IMR-90 (cell line): ENCODE results near the gene DPYD. TPM values are rescaled to one million over a fixed set of nuclear protein-coding genes. Genes with fewer than 3 reads are reported as not detected.

Experiments
- ATAC-seq: fragments of 200-7000 bp; cut with Tn5 transposase; 2 replicates; pipeline ENCODE4 v1.9.1; 2020; ENCODE audit warnings: low read depth, mild to moderate bottlenecking, moderate library complexity
- BruUV-seq: library from RNA; stranded (reverse); fragments of 400-500 nt; replicated peaks from 2 replicates; lab custom pipeline; 2021; lab: Mats Ljungman, UMichigan
- CTCF ChIA-PET: fragments of 300-600 bp; formaldehyde crosslinking; extraction: SDS; loops from one replicate; lab custom pipeline; 2021; ENCODE audit warnings: antibody characterized with exemption; lab: Yijun Ruan, JAX
- POLR2A ChIA-PET: fragments of 300-600 bp; sonication (Branson Sonifier 250); formaldehyde crosslinking; loops from one replicate; lab custom pipeline; 2022; ENCODE audit warnings: antibody characterized with exemption; ENCODE audit not compliant: unreplicated experiment; lab: Charles Lee
- DNase-seq: peaks from one replicate; pipeline ENCODE4 v3.0.0; 2013
- H2AFZ ChIP-seq: replicated peaks from 2 replicates; pipeline ENCODE3; 2013; ENCODE audit warnings: low read length, mild to moderate bottlenecking; ENCODE audit not compliant: poor library complexity
- H2AK5ac ChIP-seq: 2 replicates; pipeline ENCODE4 v1.6.1; 2013; ENCODE audit warnings: low read depth, low read length, inconsistent platforms
- H2AK9ac ChIP-seq: replicated peaks from 2 replicates; pipeline ENCODE3; 2013; ENCODE audit warnings: mild to moderate bottlenecking, low read depth, low read length, moderate library complexity; ENCODE audit not compliant: poor library complexity
- H2BK120ac ChIP-seq: 2 replicates; pipeline ENCODE4 v1.6.1; 2013; ENCODE audit warnings: low read depth, low read length, inconsistent platforms
- H2BK15ac ChIP-seq: 3 replicates; pipeline ENCODE4 v1.6.1; 2013; ENCODE audit warnings: low read depth, low read length, inconsistent platforms
- H2BK20ac ChIP-seq: 2 replicates; pipeline ENCODE4 v1.6.1; 2013; ENCODE audit warnings: low read depth, mild to moderate bottlenecking, inconsistent platforms, low read length, moderate library complexity
- H2BK5ac ChIP-seq: 2 replicates; pipeline ENCODE4 v1.6.1; 2013; ENCODE audit warnings: mild to moderate bottlenecking, low read depth, low read length, inconsistent platforms; ENCODE audit not compliant: poor library complexity, severe bottlenecking
- H3K14ac ChIP-seq: replicated peaks from 2 replicates; pipeline ENCODE4 v1.6.1; 2013; ENCODE audit warnings: low read depth, low read length, inconsistent platforms
- H3K18ac ChIP-seq: 2 replicates; pipeline ENCODE4 v1.6.1; 2013; ENCODE audit warnings: low read depth, low read length, control low read depth
- H3K23ac ChIP-seq: 2 replicates; pipeline ENCODE4 v1.6.1; 2013; ENCODE audit warnings: low read depth, low read length, inconsistent platforms
- H3K27ac ChIP-seq: 2 replicates; pipeline ENCODE4 v1.5.1; 2013; ENCODE audit warnings: mild to moderate bottlenecking, control low read depth, low read length; ENCODE audit not compliant: insufficient read depth
- H3K27me3 ChIP-seq: 2 replicates; pipeline ENCODE4 v1.6.1; 2013; ENCODE audit warnings: low read length; ENCODE audit not compliant: control insufficient read depth, insufficient read depth
- H3K36me3 ChIP-seq: 2 replicates; pipeline ENCODE4 v1.6.1; 2013; ENCODE audit warnings: low read length, mixed read lengths; ENCODE audit not compliant: control insufficient read depth, insufficient read depth
- H3K4ac ChIP-seq: 2 replicates; pipeline ENCODE4 v1.6.1; 2013; ENCODE audit warnings: low read depth, low read length, inconsistent platforms
- H3K4me1 ChIP-seq: 2 replicates; pipeline ENCODE4 v1.6.1; 2013; ENCODE audit warnings: low read length, mixed read lengths; ENCODE audit not compliant: control insufficient read depth, insufficient read depth
- H3K4me2 ChIP-seq: 2 replicates; pipeline ENCODE4 v1.6.1; 2013; ENCODE audit warnings: low read depth, mild to moderate bottlenecking, control low read depth, low read length, moderate library complexity
- H3K4me3 ChIP-seq: 2 replicates; pipeline ENCODE4 v1.5.1; 2013; ENCODE audit warnings: low read depth, mild to moderate bottlenecking, control low read depth, low read length, moderate library complexity; ENCODE audit not compliant: insufficient read depth
- H3K56ac ChIP-seq: 2 replicates; pipeline ENCODE4 v1.6.1; 2013; ENCODE audit warnings: low read length, inconsistent platforms; ENCODE audit not compliant: insufficient read depth; ENCODE audit errors: extremely low read depth
- H3K79me1 ChIP-seq, 2 experiments: 2 replicates each; pipeline ENCODE4 v1.6.1; 2013; ENCODE audit warnings: low read length in 2 of 2, inconsistent platforms in 1 of 2, low read depth in 1 of 2
- H3K9ac ChIP-seq: 2 replicates; pipeline ENCODE4 v1.6.1; 2013; ENCODE audit warnings: low read depth, low read length, control low read depth
- H3K9me1 ChIP-seq: 2 replicates; pipeline ENCODE4 v1.6.1; 2013; ENCODE audit warnings: low read length, inconsistent platforms; ENCODE audit not compliant: insufficient read depth
- H3K9me3 ChIP-seq: 2 replicates; pipeline ENCODE4 v1.6.1; 2013; ENCODE audit warnings: low read length; ENCODE audit not compliant: control insufficient read depth, insufficient read depth
- H4K20me1 ChIP-seq: 2 replicates; pipeline ENCODE4 v1.6.1; 2013; ENCODE audit warnings: low read length, inconsistent platforms; ENCODE audit not compliant: insufficient read depth
- H4K5ac ChIP-seq: 2 replicates; pipeline ENCODE4 v1.6.1; 2013; ENCODE audit warnings: mild to moderate bottlenecking, low read depth, low read length, control low read depth
- H4K8ac ChIP-seq, 2 experiments: 2 replicates each; pipeline ENCODE4 v1.6.1; 2013; ENCODE audit warnings: low read depth in 2 of 2, low read length in 2 of 2, control low read depth in 1 of 2, inconsistent platforms in 1 of 2
- H4K91ac ChIP-seq: 2 replicates; pipeline ENCODE4 v1.6.1; 2013; ENCODE audit warnings: low read depth, low read length, inconsistent platforms; ENCODE audit not compliant: insufficient read depth
- BHLHE40 ChIP-seq: fragments of 150-350 bp; IDR thresholded peaks from 2 replicates; pipeline ENCODE4 v1.6.1; 2016; ENCODE audit warnings: mild to moderate bottlenecking, low read depth, low read length
- CEBPB ChIP-seq: IDR thresholded peaks from 2 replicates; pipeline ENCODE4 v1.6.1; 2012; ENCODE audit warnings: low read depth, low read length, improper control_type of control experiment
- MAFK ChIP-seq: IDR thresholded peaks from 2 replicates; pipeline ENCODE4 v1.6.1; 2012; ENCODE audit warnings: low read depth, low read length, improper control_type of control experiment
- MAZ ChIP-seq: IDR thresholded peaks from 2 replicates; pipeline ENCODE4 v1.6.1; 2012; ENCODE audit warnings: low read depth, mild to moderate bottlenecking, low read length, improper control_type of control experiment, moderate library complexity, borderline replicate concordance
- POLR2A ChIP-seq: IDR thresholded peaks from 2 replicates; pipeline ENCODE4 v1.6.1; 2012; ENCODE audit warnings: mild to moderate bottlenecking, low read depth, low read length
- RAD21 ChIP-seq: IDR thresholded peaks from 2 replicates; pipeline ENCODE4 v1.6.1; 2012; ENCODE audit warnings: low read length, improper control_type of control experiment
- WGBS, 2 experiments: methylation state at CpG; one replicate each; pipeline versions ENCODE4 v1.1.5 to v1.1.7; 2013; ENCODE audit warnings: missing lambda C conversion rate in 2 of 2; ENCODE audit not compliant: insufficient read length in 1 of 2; ENCODE audit errors: extremely low coverage in 2 of 2; 5-methylcytosine and 5-hydroxymethylcytosine counted together
- dilution Hi-C: fragments of 300-500 bp; cut with HindIII; formaldehyde crosslinking; loops from one replicate; pipeline ENCODE4 v1.14.3; 2018; ENCODE audit warnings: low sequenced_read_pairs; ENCODE audit not compliant: unreplicated experiment
- in situ Hi-C: fragments of 300-500 bp; cut with MboI; formaldehyde crosslinking; loops from 3 replicates; pipeline ENCODE4 v1.14.3; 2019; ENCODE audit warnings: low sequenced_read_pairs, inconsistent platforms, mixed read lengths
- intact Hi-C: fragments of 100-400 bp; cut with micrococcal nuclease; formaldehyde crosslinking; loops from 2 replicates; pipeline ENCODE4 v1.10.0; 2022
- polyA plus RNA-seq, 3 experiments: library from polyadenylated mRNA; depleted of rRNA; stranded (reverse); fragments of >200 nt; gene quantifications; 2 replicates each; pipeline ENCODE4 v1.2.3, GENCODE V29; 2012; ENCODE audit warnings: low replicate concordance in 1 of 3
- total RNA-seq: library from RNA; depleted of rRNA; stranded (reverse); fragments of >200 nt; gene quantifications from 2 replicates; pipeline ENCODE4 v1.2.3, GENCODE V29; 2012
- TF ChIP-seq, protein P1 (sequence below): fragments of 150-350 bp; IDR thresholded peaks from 2 replicates; pipeline ENCODE4 v1.6.1; 2016; ENCODE audit warnings: low read depth, mild to moderate bottlenecking, low read length, moderate library complexity, borderline replicate concordance
- TF ChIP-seq, protein P2 (sequence below): conservative IDR thresholded peaks from 2 replicates; pipeline ENCODE4 v1.5.1; 2012; ENCODE audit warnings: mild to moderate bottlenecking, low read depth, low read length, improper control_type of control experiment

Gene DPYD
- total and polyA plus RNA-seq, 2 of the 4 experiments (the other 2 are of a cell fraction) = 9.3 to 47.3 TPM

DNA sequence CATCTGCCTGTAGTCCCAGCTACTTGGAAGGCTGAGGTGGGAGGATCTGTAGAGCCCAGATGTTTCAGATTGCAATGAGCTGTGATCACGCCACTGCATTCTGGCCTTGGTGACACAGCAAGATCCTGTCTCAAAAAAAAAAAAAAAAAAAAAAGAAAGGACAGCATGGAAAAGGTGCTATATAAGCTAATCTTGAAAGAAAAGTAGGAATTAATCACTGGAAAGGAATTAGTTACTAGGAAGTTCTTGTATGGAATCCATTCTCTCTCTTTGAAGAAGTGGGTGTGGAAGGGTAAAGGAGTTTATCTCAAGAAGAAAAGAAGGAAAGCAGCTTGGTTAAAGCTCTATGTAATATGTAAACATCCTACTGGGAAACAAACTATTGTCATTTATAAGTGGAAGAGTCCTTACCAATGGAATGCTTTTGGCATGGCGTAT lies 339.2 kb downstream of the DPYD start:
- Histone ChIP-seq H4K20me1 (no peaks in the 10 kb centered on the region), H3K56ac (no peak overlapping the region), H2BK20ac (no peak overlapping the region), H3K9me3 (no peaks in the 10 kb centered on the region), H3K79me1 (no peaks in the 10 kb centered on the region), H3K14ac (no peak overlapping the region), H2AK5ac (no peak overlapping the region), H3K18ac (peak overlapping the region; percentile 85; the same call in 1 of the 2 replicates), H3K36me3 (no peaks in the 10 kb centered on the region), H2BK120ac (no peak overlapping the region), H3K27me3 (no peaks in the 10 kb centered on the region), H4K8ac (no peak overlapping the region; a peak in 1 of 4 replicates), H3K4me1 (peaks cover 2% of the 10 kb centered on the region; the same call in 1 of the 2 replicates), H2AFZ (no peak overlapping the region), H4K91ac (no peak overlapping the region), H2BK5ac (no peak overlapping the region), H3K4me3 (no peak overlapping the region), H4K5ac (no peak overlapping the region), H2BK15ac (no peak overlapping the region), H3K27ac (no peak overlapping the region), H3K23ac (no peak overlapping the region), H3K4me2 (peak overlapping the region; percentile 19; the same call in 1 of the 2 replicates), H3K9ac (no peak overlapping the region), H2AK9ac (no peak overlapping the region), H3K9me1 (no peaks in the 10 kb centered on the region; the same call in 1 of the 2 replicates), H3K4ac (no peak overlapping the region)
- ChIA-PET CTCF (no interaction called here), POLR2A (no interaction called here)
- DNase-seq = peak; percentile 45
- dilution Hi-C loops = no loop called here
- intact Hi-C loops = no loop called here
- WGBS, 2 experiments = 57% methylated on average over 1 of the region's 2 CpGs; no CpG with 5 or more reads in 1 of the 2 experiments
- TF ChIP-seq RAD21 (no peak), CEBPB (no peak), BHLHE40 (no peak), MAZ (no peak), POLR2A (no peak), MAFK (no peak)
- TF ChIP-seq, protein P1, sequence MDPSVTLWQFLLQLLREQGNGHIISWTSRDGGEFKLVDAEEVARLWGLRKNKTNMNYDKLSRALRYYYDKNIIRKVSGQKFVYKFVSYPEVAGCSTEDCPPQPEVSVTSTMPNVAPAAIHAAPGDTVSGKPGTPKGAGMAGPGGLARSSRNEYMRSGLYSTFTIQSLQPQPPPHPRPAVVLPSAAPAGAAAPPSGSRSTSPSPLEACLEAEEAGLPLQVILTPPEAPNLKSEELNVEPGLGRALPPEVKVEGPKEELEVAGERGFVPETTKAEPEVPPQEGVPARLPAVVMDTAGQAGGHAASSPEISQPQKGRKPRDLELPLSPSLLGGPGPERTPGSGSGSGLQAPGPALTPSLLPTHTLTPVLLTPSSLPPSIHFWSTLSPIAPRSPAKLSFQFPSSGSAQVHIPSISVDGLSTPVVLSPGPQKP = no peak
- TF ChIP-seq, protein P2, sequence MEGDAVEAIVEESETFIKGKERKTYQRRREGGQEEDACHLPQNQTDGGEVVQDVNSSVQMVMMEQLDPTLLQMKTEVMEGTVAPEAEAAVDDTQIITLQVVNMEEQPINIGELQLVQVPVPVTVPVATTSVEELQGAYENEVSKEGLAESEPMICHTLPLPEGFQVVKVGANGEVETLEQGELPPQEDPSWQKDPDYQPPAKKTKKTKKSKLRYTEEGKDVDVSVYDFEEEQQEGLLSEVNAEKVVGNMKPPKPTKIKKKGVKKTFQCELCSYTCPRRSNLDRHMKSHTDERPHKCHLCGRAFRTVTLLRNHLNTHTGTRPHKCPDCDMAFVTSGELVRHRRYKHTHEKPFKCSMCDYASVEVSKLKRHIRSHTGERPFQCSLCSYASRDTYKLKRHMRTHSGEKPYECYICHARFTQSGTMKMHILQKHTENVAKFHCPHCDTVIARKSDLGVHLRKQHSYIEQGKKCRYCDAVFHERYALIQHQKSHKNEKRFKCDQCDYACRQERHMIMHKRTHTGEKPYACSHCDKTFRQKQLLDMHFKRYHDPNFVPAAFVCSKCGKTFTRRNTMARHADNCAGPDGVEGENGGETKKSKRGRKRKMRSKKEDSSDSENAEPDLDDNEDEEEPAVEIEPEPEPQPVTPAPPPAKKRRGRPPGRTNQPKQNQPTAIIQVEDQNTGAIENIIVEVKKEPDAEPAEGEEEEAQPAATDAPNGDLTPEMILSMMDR = no peak
- in situ Hi-C loops = no loop called here
- ATAC-seq = peak; percentile 68
- BruUV-seq = no TSS peak
